Measurements from ENCODE around the gene PDE6D. TPM values are rescaled to one million over a fixed set of nuclear protein-coding genes. Genes with fewer than 3 reads are reported as not detected.

PDE6D gene
- total RNA-seq, 1 donor from 2014 or later: 34.8 TPM

GRCh38 chr2:231685349-231686191 lies 95.5 kb downstream of the PDE6D start:
- intact Hi-C loops (cut with micrococcal nuclease): no loop called here

GRCh38 chr2:231684314-231685223 lies 96.5 kb downstream of the PDE6D start:
- intact Hi-C loops (cut with micrococcal nuclease): no loop called here

GRCh38 chr2:231683292-231684235 lies 97.5 kb downstream of the PDE6D start:
- intact Hi-C loops (cut with micrococcal nuclease): no loop called here

- intact Hi-C loops (cut with micrococcal nuclease): no loop called here
These were observed 98.3 kb downstream of the PDE6D start for GRCh38 chr2:231682603-231683291.

Other genes with a start within 250 kb of the PDE6D start
- gene TEX44, start 188.4 kb downstream of the PDE6D start, total RNA-seq: not detected in 2 replicates
- 2,458 and 2,500 TPM in 2 replicates for gene PTMA, start 72.8 kb downstream of the PDE6D start, total RNA-seq
- gene COPS7B, start 5.2 kb upstream of the PDE6D start, total RNA-seq: 50.6 and 51.0 TPM in 2 replicates
- gene NPPC, start 145.1 kb upstream of the PDE6D start, total RNA-seq: not detected in 2 replicates
- 34.6 and 43.7 TPM in 2 replicates for gene DIS3L2, start 180.4 kb upstream of the PDE6D start, total RNA-seq

Measured in T-helper 2 cell treated with Interferon-gamma antibody and Interleukin-4, amounts not matched to agents 100 ng/mL and 5 ng/mL, for 36 hours (primary cell).